ENCODE measurements around the gene HOXA3.

DNA sequence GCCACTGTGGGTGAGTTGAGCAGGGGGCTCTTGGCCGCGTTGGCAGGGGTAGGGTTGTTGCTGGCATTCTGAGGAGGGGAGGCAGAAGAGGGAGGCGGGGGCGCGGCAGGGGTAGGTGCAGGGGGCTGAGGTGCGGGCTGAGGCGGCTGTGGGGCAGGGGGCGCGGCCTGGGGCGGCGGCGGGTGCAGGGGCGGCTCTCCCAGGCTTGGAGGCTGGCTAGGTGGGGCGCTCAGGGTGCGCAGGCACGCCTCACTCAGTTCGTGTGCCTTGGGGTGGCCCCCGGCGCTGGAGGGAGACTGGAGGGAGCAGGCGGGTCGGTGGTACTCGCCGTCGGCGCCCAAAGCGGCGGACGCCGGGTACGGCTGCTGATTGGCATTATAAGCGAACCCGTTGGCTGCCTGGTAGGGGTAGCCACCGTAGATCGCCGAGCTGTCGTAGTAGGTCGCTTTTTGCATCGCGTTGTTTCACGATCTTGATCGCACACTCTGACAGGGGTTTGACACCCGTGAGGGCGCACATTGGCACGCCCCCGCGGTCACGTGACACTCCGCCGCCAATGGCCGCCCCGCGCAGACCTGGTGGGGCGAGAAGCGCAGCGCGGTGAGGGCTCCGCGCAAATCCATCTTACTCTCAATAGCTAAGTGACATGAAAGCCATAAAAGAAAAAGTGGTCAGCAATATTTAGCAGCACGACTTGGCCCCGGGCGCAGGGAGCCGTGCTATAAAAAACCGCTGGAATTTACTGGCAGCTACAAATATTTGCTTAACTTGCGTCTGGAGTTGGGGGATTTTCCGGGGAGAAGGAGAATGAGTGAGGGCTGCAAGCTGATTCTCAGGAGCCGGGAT, 42.0 kb downstream of the HOXA3 start:
- TF ChIP-seq OSR1 (CRISPR knock-in tag; IDR thresholded peaks at IDR 0.05), result no peak
- TF ChIP-seq, protein P1, sequence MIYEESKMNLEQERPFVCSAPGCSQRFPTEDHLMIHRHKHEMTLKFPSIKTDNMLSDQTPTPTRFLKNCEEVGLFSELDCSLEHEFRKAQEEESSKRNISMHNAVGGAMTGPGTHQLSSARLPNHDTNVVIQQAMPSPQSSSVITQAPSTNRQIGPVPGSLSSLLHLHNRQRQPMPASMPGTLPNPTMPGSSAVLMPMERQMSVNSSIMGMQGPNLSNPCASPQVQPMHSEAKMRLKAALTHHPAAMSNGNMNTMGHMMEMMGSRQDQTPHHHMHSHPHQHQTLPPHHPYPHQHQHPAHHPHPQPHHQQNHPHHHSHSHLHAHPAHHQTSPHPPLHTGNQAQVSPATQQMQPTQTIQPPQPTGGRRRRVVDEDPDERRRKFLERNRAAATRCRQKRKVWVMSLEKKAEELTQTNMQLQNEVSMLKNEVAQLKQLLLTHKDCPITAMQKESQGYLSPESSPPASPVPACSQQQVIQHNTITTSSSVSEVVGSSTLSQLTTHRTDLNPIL (CRISPR knock-in tag; IDR thresholded peaks at IDR 0.05; ENCODE audit: low read depth), result no peak
- no peak for TF ChIP-seq BACH2 (CRISPR knock-in tag; IDR thresholded peaks at IDR 0.05; ENCODE audit: borderline replicate concordance)
- no peak for TF ChIP-seq ARNTL (CRISPR knock-in tag; IDR thresholded peaks at IDR 0.05; ENCODE audit: borderline replicate concordance, low read depth)
- TF ChIP-seq, protein P2, sequence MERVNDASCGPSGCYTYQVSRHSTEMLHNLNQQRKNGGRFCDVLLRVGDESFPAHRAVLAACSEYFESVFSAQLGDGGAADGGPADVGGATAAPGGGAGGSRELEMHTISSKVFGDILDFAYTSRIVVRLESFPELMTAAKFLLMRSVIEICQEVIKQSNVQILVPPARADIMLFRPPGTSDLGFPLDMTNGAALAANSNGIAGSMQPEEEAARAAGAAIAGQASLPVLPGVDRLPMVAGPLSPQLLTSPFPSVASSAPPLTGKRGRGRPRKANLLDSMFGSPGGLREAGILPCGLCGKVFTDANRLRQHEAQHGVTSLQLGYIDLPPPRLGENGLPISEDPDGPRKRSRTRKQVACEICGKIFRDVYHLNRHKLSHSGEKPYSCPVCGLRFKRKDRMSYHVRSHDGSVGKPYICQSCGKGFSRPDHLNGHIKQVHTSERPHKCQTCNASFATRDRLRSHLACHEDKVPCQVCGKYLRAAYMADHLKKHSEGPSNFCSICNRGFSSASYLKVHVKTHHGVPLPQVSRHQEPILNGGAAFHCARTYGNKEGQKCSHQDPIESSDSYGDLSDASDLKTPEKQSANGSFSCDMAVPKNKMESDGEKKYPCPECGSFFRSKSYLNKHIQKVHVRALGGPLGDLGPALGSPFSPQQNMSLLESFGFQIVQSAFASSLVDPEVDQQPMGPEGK (CRISPR knock-in tag; IDR thresholded peaks at IDR 0.05; ENCODE audit: borderline replicate concordance), result no peak
- no peak for TF ChIP-seq ZNF8 (CRISPR knock-in tag; IDR thresholded peaks at IDR 0.05)
- no peak for TF ChIP-seq ZFP30 (CRISPR knock-in tag; IDR thresholded peaks at IDR 0.05)
- no peak for TF ChIP-seq ISL1 (CRISPR knock-in tag; IDR thresholded peaks at IDR 0.05)
- no peak for TF ChIP-seq TOX (CRISPR knock-in tag; IDR thresholded peaks at IDR 0.05; ENCODE audit: borderline replicate concordance)
